OCI-LY1 (cell line): ENCODE data around the gene SLC2A13.

Experiments used
- H2AFZ ChIP-seq: fragments of 200-600 bp; sonication (generic), shearing (Covaris generic); 2 replicates; pipeline ENCODE4 v1.6.0; 2014; ENCODE audit warnings: antibody characterized with exemption, mild to moderate bottlenecking, low read length
- H3F3A ChIP-seq: fragments of 200-600 bp; sonication (generic), shearing (Covaris generic); 2 replicates; pipeline ENCODE4 v1.6.0; 2014; ENCODE audit warnings: mild to moderate bottlenecking, antibody characterized with exemption, low read length, moderate library complexity; ENCODE audit not compliant: insufficient read depth
- H3K27ac ChIP-seq: fragments of 200-600 bp; sonication (generic); 2 replicates; pipeline ENCODE4 v1.5.1; 2014; ENCODE audit warnings: low read length, mixed run types, mild to moderate bottlenecking, low read depth; ENCODE audit not compliant: poor library complexity, severe bottlenecking
- H3K27me3 ChIP-seq: fragments of 200-600 bp; sonication (generic); 2 replicates; pipeline ENCODE4 v1.6.0; 2014; ENCODE audit warnings: antibody characterized with exemption, mild to moderate bottlenecking, low read length, moderate library complexity; ENCODE audit not compliant: insufficient read depth
- H3K36me3 ChIP-seq: fragments of 200-600 bp; sonication (generic); 2 replicates; pipeline ENCODE4 v1.6.1; 2014; ENCODE audit warnings: mild to moderate bottlenecking, antibody characterized with exemption, low read length, moderate library complexity, mixed read lengths; ENCODE audit not compliant: insufficient read depth
- H3K4me1 ChIP-seq: fragments of 200-600 bp; sonication (generic); 2 replicates; pipeline ENCODE4 v1.5.1; 2014; ENCODE audit warnings: mild to moderate bottlenecking, low read length, moderate library complexity; ENCODE audit not compliant: insufficient read depth, severe bottlenecking
- H3K4me2 ChIP-seq: fragments of 200-600 bp; sonication (generic), shearing (Covaris generic); 2 replicates; pipeline ENCODE4 v1.6.1; 2014; ENCODE audit warnings: low read length
- H3K4me3 ChIP-seq: fragments of 200-600 bp; sonication (generic); 2 replicates; pipeline ENCODE4 v1.5.1; 2014; ENCODE audit warnings: low read length, low read depth, mild to moderate bottlenecking, mixed read lengths; ENCODE audit not compliant: poor library complexity, severe bottlenecking
- H3K79me2 ChIP-seq: fragments of 200-600 bp; shearing (Covaris generic); 2 replicates; pipeline ENCODE4 v1.6.1; 2016; ENCODE audit warnings: mixed run types, low read length, mixed read lengths; ENCODE audit not compliant: insufficient read depth
- H3K9ac ChIP-seq: fragments of 200-600 bp; sonication (generic), shearing (Covaris generic); 2 replicates; pipeline ENCODE4 v1.6.1; 2014; ENCODE audit warnings: mild to moderate bottlenecking, low read length, mixed read lengths
- H3K9me2 ChIP-seq: fragments of 200-600 bp; sonication (generic), shearing (Covaris generic); 2 replicates; pipeline ENCODE4 v1.6.1; 2014; ENCODE audit warnings: low read depth, mild to moderate bottlenecking, low read length, mixed read lengths
- H3K9me3 ChIP-seq: fragments of 200-600 bp; shearing (Covaris generic); 2 replicates; pipeline ENCODE4 v1.6.1; 2014; ENCODE audit warnings: low read length, mixed read lengths
- H4K20me1 ChIP-seq: fragments of 200-600 bp; sonication (generic), shearing (Covaris generic); 2 replicates; pipeline ENCODE4 v1.6.0; 2016; ENCODE audit warnings: mild to moderate bottlenecking, low read length; ENCODE audit not compliant: insufficient read depth
- EZH2 ChIP-seq: fragments of 200-600 bp; sonication (generic), shearing (Covaris generic); IDR thresholded peaks from 2 replicates; pipeline ENCODE4 v1.8.0; 2017; ENCODE audit warnings: borderline replicate concordance, mixed run types, mild to moderate bottlenecking, antibody characterized with exemption, low read length, moderate library complexity, mixed read lengths
- TF ChIP-seq, protein P1 (sequence below): fragments of 200-600 bp; sonication (generic), shearing (Covaris generic); IDR thresholded peaks from 2 replicates; pipeline ENCODE4 v1.5.1; 2017; ENCODE audit warnings: mild to moderate bottlenecking, antibody characterized with exemption, low read length, moderate library complexity, mixed read lengths

SLC2A13 gene

GRCh38 chr12:40099423-40099853 lies 6.4 kb downstream of the SLC2A13 start:
- Histone ChIP-seq H3K4me1 (peaks cover 32% of the 10 kb centered on the region), H3K27me3 (no peaks in the 10 kb centered on the region), H3K9me3 (no peaks in the 10 kb centered on the region), H3K9me2 (no peaks in the 10 kb centered on the region), H2AFZ (no peak overlapping the region), H3K4me3 (no peak overlapping the region), H3K79me2 (peaks cover 12% of the 10 kb centered on the region; the same call in 1 of the 2 replicates), H3K36me3 (no peaks in the 10 kb centered on the region), H3F3A (peaks cover 4% of the 10 kb centered on the region; the same call in 1 of the 2 replicates), H3K4me2 (no peak overlapping the region), H4K20me1 (no peaks in the 10 kb centered on the region), H3K9ac (no peak overlapping the region), H3K27ac (no peak overlapping the region)
- TF ChIP-seq, protein P1, sequence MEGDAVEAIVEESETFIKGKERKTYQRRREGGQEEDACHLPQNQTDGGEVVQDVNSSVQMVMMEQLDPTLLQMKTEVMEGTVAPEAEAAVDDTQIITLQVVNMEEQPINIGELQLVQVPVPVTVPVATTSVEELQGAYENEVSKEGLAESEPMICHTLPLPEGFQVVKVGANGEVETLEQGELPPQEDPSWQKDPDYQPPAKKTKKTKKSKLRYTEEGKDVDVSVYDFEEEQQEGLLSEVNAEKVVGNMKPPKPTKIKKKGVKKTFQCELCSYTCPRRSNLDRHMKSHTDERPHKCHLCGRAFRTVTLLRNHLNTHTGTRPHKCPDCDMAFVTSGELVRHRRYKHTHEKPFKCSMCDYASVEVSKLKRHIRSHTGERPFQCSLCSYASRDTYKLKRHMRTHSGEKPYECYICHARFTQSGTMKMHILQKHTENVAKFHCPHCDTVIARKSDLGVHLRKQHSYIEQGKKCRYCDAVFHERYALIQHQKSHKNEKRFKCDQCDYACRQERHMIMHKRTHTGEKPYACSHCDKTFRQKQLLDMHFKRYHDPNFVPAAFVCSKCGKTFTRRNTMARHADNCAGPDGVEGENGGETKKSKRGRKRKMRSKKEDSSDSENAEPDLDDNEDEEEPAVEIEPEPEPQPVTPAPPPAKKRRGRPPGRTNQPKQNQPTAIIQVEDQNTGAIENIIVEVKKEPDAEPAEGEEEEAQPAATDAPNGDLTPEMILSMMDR = no peak
- no peak for TF ChIP-seq EZH2

GRCh38 chr12:40098406-40099145 lies 7.3 kb downstream of the SLC2A13 start:
- Histone ChIP-seq H3K9me2 (no peaks in the 10 kb centered on the region), H3K4me2 (no peak overlapping the region), H3K9ac (no peak overlapping the region), H3K36me3 (no peaks in the 10 kb centered on the region), H4K20me1 (no peaks in the 10 kb centered on the region), H3K79me2 (peaks cover 12% of the 10 kb centered on the region; the same call in 1 of the 2 replicates), H2AFZ (no peak overlapping the region), H3K27ac (no peak overlapping the region), H3K4me3 (no peak overlapping the region), H3K4me1 (peaks cover 24% of the 10 kb centered on the region), H3F3A (peaks cover 4% of the 10 kb centered on the region; the same call in 1 of the 2 replicates), H3K9me3 (no peaks in the 10 kb centered on the region), H3K27me3 (no peaks in the 10 kb centered on the region)
- TF ChIP-seq EZH2 = no peak
- TF ChIP-seq, protein P1 = no peak

DNA sequence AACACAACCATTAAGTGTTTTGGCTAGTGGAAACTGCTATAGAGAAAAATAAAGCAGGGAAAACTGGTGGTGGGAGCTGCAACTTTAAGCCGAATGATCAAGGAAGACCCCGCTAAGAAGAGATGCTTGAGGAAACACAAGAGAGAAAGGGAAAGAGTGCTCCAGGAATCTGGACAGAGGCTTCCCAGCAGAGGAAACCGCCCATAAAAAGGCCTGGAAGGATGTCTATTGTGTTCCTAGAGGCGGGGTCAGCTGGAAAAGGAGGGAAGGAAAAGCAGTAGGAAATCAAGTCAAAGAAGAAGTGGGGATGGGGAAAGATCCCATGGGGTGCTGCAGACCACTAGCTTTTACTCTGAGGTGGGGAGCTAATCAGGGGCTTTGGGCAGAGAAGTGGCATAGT lies 12.4 kb downstream of the SLC2A13 start:
- Histone ChIP-seq H2AFZ (no peak overlapping the region), H3K9me3 (no peaks in the 10 kb centered on the region), H3K36me3 (no peaks in the 10 kb centered on the region), H3K4me1 (no peaks in the 10 kb centered on the region), H4K20me1 (no peaks in the 10 kb centered on the region), H3K9me2 (no peaks in the 10 kb centered on the region), H3K4me2 (no peak overlapping the region), H3K4me3 (no peak overlapping the region), H3K9ac (no peak overlapping the region), H3K27me3 (no peaks in the 10 kb centered on the region), H3K27ac (no peak overlapping the region), H3K79me2 (peaks cover 7% of the 10 kb centered on the region; the same call in 1 of the 2 replicates), H3F3A (no peaks in the 10 kb centered on the region)
- no peak for TF ChIP-seq EZH2
- TF ChIP-seq, protein P1 = no peak
